Endodermal cell (in vitro differentiated cells): ENCODE measurements around the gene SENP6. TPM values are rescaled to one million over a fixed set of nuclear protein-coding genes. Genes with fewer than 3 reads are reported as not detected.
"Not testable (repeated sequence)": the region's sequence is repeated elsewhere in the genome, so short reads cannot be mapped to it uniquely, and the experiment has no call there.

ENCODE experiments used
- DNase-seq: peaks from one replicate; pipeline ENCODE4 v3.0.0-alpha.2; 2017
- H3K27ac ChIP-seq: 2 replicates; pipeline ENCODE4 v1.5.1; 2013; ENCODE audit warnings: mild to moderate bottlenecking, low read depth, low read length, moderate library complexity
- H3K27me3 ChIP-seq: 2 replicates; pipeline ENCODE4 v1.6.1; 2013; ENCODE audit warnings: mild to moderate bottlenecking, low read length, moderate library complexity; ENCODE audit not compliant: insufficient read depth, control insufficient read depth, poor library complexity, severe bottlenecking
- H3K36me3 ChIP-seq: 2 replicates; pipeline ENCODE4 v1.7.0; 2013; ENCODE audit warnings: mild to moderate bottlenecking, low read length, moderate library complexity; ENCODE audit not compliant: control insufficient read depth, insufficient read depth
- H3K4me1 ChIP-seq: one replicate; pipeline ENCODE4 v1.7.0; 2013; ENCODE audit warnings: low read length; ENCODE audit not compliant: control insufficient read depth, insufficient read depth
- H3K4me3 ChIP-seq: 2 replicates; pipeline ENCODE4 v1.5.1; 2013; ENCODE audit warnings: mild to moderate bottlenecking, low read length, moderate library complexity
- H3K9ac ChIP-seq: 2 replicates; pipeline ENCODE4 v1.6.1; 2013; ENCODE audit warnings: mild to moderate bottlenecking, low read length, moderate library complexity; ENCODE audit not compliant: poor library complexity, severe bottlenecking; ENCODE audit errors: extremely low read depth
- H3K9me3 ChIP-seq: 2 replicates; pipeline ENCODE4 v1.6.1; 2013; ENCODE audit warnings: mild to moderate bottlenecking, low read length, moderate library complexity; ENCODE audit not compliant: control insufficient read depth
- H3K27ac Mint-ChIP-seq: 2 replicates; pipeline ENCODE4 v1.8.0; 2020; ENCODE audit warnings: mixed read lengths
- H3K27me3 Mint-ChIP-seq: 2 replicates; pipeline ENCODE4 v1.8.0; 2021; ENCODE audit warnings: mild to moderate bottlenecking, mixed read lengths; ENCODE audit not compliant: insufficient read depth
- H3K36me3 Mint-ChIP-seq: 2 replicates; pipeline ENCODE4 v1.8.0; 2020; ENCODE audit warnings: low read depth, mixed read lengths
- H3K4me1 Mint-ChIP-seq: 2 replicates; pipeline ENCODE4 v1.8.0; 2020; ENCODE audit warnings: mixed read lengths
- H3K4me3 Mint-ChIP-seq: 2 replicates; pipeline ENCODE4 v1.8.0; 2020; ENCODE audit warnings: mild to moderate bottlenecking, moderate library complexity, mixed read lengths
- H3K9me3 Mint-ChIP-seq: 2 replicates; pipeline ENCODE4 v1.8.0; 2020; ENCODE audit warnings: mild to moderate bottlenecking, mixed read lengths
- CTCF ChIP-seq: fragments of 200-600 bp; sonication (generic); conservative IDR thresholded peaks from 2 replicates; pipeline ENCODE4 v1.5.0; 2021; ENCODE audit warnings: antibody characterized with exemption, mild to moderate bottlenecking
- WGBS, 2 experiments: methylation state at CpG; one replicate each; pipeline versions ENCODE4 v1.1.5 to v1.1.7; 2013; ENCODE audit warnings: missing lambda C conversion rate in 2 of 2, mixed read lengths in 1 of 2; ENCODE audit not compliant: insufficient coverage in 1 of 2, insufficient read length in 1 of 2; 5-methylcytosine and 5-hydroxymethylcytosine counted together
- total RNA-seq, 2 donors: library from RNA; stranded (reverse); fragmentation: NEBNext Ultra II Directional in 1 of 2; extraction: Animal tissue kit (Norgen Biotek cat#: 25700) in 1 of 2; gene quantifications; 2 replicates in 1 of 2; 3 replicates in 1 of 2; pipeline ENCODE4 v1.2.1, GENCODE V29; 2021

SENP6 gene
- total RNA-seq, 2 donors from 2014 or later, result 101 to 113 TPM

DNA sequence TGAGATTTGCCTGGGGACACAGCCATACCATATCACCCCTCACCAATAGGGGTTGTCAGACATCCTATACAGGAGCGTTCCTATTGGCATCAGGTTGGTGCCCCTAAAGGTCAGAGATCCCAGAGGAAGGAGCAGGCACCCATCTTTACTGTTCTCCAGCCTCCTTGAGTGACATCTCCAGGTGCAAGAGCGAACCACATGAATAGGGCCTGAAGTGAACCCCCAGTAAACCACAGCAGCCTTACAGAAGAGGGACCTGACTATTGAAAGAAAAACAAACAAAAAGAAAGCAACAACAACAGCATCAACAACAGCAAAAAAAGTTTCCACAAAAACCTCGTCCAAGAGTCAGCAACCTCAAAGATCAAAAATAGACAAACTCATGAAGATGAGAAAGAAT is 32.7 kb upstream of the SENP6 start:
- Mint-ChIP-seq H3K9me3 (peaks cover 35% of the 10 kb centered on the region), H3K4me3 (no peak overlapping the region), H3K4me1 (no peaks in the 10 kb centered on the region), H3K36me3 (no peaks in the 10 kb centered on the region), H3K27me3 (peaks cover 7% of the 10 kb centered on the region), H3K27ac (no peak overlapping the region)
- H3K9me3 ChIP-seq, result peaks cover 18% of the 10 kb centered on the region
- TF ChIP-seq CTCF, result no peak
- no peaks in the 10 kb centered on the region for H3K4me1 ChIP-seq
- H3K4me3 ChIP-seq, result no peak overlapping the region
- H3K27me3 ChIP-seq, result no peaks in the 10 kb centered on the region
- no peaks in the 10 kb centered on the region for H3K36me3 ChIP-seq
- H3K27ac ChIP-seq, result no peak overlapping the region
- no peak overlapping the region for H3K9ac ChIP-seq
- WGBS, 2 experiments, result 63% methylated on average over 3 of the region's 3 CpGs; no CpG with 5 or more reads in 1 of the 2 experiments
- no peak for DNase-seq

- DNase-seq, H3K4me3 ChIP-seq, H3K4me3 Mint-ChIP-seq, H3K4me1 Mint-ChIP-seq, H3K27ac ChIP-seq, H3K27me3 Mint-ChIP-seq, H3K27me3 ChIP-seq, H3K27ac Mint-ChIP-seq, H3K36me3 Mint-ChIP-seq, H3K36me3 ChIP-seq, H3K4me1 ChIP-seq, H3K9ac ChIP-seq: not testable (repeated sequence)
- 89 to 95% methylated on average over 3 to 6 of the region's 6 CpGs for WGBS, 2 experiments
- H3K9me3 Mint-ChIP-seq, result peaks cover 28% of the 10 kb centered on the region
- H3K9me3 ChIP-seq, result peaks cover 18% of the 10 kb centered on the region
Observed at GRCh38 chr6:75570671-75571070, 31.0 kb upstream of the SENP6 start.

DNA sequence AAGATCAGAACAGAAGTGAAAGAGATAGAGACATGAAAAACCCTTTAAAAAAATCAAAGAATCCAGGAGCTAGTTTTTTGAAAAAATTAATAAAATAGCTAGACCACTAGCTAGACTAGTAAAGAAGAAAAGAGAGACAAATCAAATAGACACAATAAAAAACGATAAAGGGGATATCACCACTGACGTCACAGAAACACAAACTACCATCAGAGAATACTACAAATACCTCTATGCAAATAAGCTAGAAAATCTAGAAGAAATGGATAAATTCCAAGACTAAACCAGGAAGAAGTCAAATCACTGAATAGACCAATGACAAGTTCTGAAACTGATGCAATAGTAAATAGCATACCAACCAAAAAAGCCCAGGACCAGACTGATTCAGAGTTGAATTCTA is 29.6 kb upstream of the SENP6 start:
- Mint-ChIP-seq H3K27me3 (peaks cover 5% of the 10 kb centered on the region), H3K4me3 (no peak overlapping the region), H3K27ac (no peak overlapping the region), H3K4me1 (no peaks in the 10 kb centered on the region), H3K9me3 (peaks cover 17% of the 10 kb centered on the region), H3K36me3 (no peaks in the 10 kb centered on the region)
- Histone ChIP-seq H3K27ac (no peak overlapping the region), H3K4me1 (no peaks in the 10 kb centered on the region), H3K9ac (no peak overlapping the region), H3K36me3 (no peaks in the 10 kb centered on the region), H3K9me3 (peaks cover 5% of the 10 kb centered on the region), H3K4me3 (no peak overlapping the region), H3K27me3 (no peaks in the 10 kb centered on the region)
- no peak for TF ChIP-seq CTCF
- no CpG with 5 or more reads among the region's 2 CpGs for WGBS, 2 experiments
- DNase-seq, result no peak

DNA sequence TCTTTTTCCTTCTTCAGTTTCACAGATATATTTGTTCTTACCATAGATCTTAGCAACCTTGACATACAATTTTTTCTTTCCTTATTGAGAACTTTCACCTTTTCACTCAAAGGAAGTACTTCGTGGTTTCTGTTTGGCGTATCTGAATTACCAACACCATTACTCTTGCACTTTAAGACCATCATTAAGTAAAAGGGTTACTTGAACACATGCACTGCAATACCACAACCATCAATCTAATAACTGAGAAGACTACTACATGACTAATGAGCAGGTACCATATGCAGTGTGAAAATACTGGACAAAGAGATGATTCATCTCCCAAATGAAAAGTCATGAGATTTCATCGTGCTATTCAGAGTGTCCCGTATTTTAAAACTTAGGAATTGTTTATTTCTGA is 21.7 kb upstream of the SENP6 start:
- H3K4me3 ChIP-seq, result no peak overlapping the region
- H3K4me1 ChIP-seq, result no peaks in the 10 kb centered on the region
- no peaks in the 10 kb centered on the region for H3K27me3 ChIP-seq
- no peak for TF ChIP-seq CTCF
- no peak overlapping the region for H3K9ac ChIP-seq
- H3K36me3 ChIP-seq, result no peaks in the 10 kb centered on the region
- WGBS, 2 experiments, result 90 to 100% methylated on average over 4 of the region's 4 CpGs
- Mint-ChIP-seq H3K27me3 (peaks cover 1% of the 10 kb centered on the region), H3K9me3 (peaks cover 3% of the 10 kb centered on the region), H3K4me1 (peaks cover 3% of the 10 kb centered on the region), H3K36me3 (no peaks in the 10 kb centered on the region), H3K4me3 (no peak overlapping the region), H3K27ac (no peak overlapping the region)
- no peak overlapping the region for H3K27ac ChIP-seq
- DNase-seq, result no peak
- peaks cover 6% of the 10 kb centered on the region for H3K9me3 ChIP-seq
